PC-9 (cell line): ENCODE results near the gene ECSIT.
"Not testable (repeated sequence)": the region's sequence is repeated elsewhere in the genome, so short reads cannot be mapped to it uniquely, and the experiment has no call there.

Source experiments
- CTCF ChIP-seq: fragments of 200-600 bp; sonication (generic); conservative IDR thresholded peaks from 2 replicates; pipeline ENCODE4 v1.6.1; 2017; ENCODE audit warnings: mixed run types, antibody characterized with exemption, mild to moderate bottlenecking, moderate library complexity
- EZH2 ChIP-seq: fragments of 200-600 bp; sonication (generic); IDR thresholded peaks from 2 replicates; pipeline ENCODE4 v1.8.0; 2017; ENCODE audit warnings: antibody characterized with exemption, low read depth

- not testable (repeated sequence) for TF ChIP-seq CTCF, EZH2
Measured at GRCh38 chr19:11475343-11475742, 53.6 kb downstream of the ECSIT start.
